ENCODE results near the gene EML3.
"Not testable (repeated sequence)": the region's sequence is repeated elsewhere in the genome, so short reads cannot be mapped to it uniquely, and the experiment has no call there.

EML3 gene

DNA sequence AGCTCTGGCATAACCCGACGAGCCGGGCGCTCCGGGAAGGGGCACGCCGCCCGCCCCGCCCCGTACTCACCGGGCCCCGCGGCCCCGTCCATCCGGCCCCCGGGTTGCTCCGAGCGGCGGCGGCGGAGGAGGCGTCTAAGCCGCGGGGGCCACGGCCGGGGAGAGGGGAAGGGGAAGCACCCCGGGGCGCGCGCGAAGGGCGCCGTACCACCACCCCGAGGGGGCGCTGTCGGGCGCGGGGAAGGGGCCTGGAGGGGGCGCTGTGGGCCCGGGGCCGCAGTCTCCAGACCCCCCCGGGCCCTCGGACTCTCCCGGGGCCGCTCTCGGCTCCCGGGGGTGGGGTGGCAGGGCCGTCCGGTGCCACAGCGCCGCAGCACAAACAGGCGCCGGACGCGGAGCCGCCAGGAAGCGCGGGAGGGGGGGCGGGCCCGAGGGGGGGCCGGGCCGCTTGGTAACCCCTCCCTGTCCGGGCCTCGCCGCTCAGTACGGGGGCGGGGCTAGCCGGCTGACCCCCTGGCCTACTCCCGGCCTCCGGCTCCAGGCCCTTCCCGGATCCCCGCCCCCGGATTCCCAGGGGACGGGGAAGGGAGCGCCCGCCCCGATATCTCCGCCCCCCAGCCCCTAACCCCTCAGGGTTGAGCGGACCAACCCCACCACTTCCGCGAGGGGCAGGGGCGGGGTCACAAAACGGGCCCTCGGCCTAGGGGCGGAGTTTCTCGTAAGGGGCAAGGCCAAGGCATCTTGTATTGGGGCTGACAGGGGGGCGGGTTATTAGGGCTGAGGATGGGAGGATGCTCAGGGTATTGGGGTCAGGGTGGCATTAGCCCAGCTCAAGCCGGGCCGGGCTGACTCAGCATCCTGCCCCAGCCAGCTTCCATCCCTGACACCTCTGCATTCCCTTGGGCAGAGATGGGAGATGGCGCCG, at the start of gene EML3, which contains the start of gene ROM1:
TSS of gene EML3 (minus strand) at position 410 of the 925 bp plus-strand sequence. CDS start at position 92, 318 bp downstream.
TSS of gene ROM1 (plus strand) at position 892 of the 925 bp plus-strand sequence. CDS start at position 917, 25 bp downstream.
- H3K27ac Mint-ChIP-seq (ENCODE audit: low read depth): peak within 1 kb of the TSS; percentile 98
- no peaks in the 10 kb centered on the region for H3K27me3 Mint-ChIP-seq
- H3K4me3 Mint-ChIP-seq: peak within 1 kb of the TSS; percentile 93
- ATAC-seq (replicated peaks; ENCODE audit: extremely low read depth, poor library complexity, severe bottlenecking): peak; percentile 76
- H3K4me1 Mint-ChIP-seq: peaks cover 39% of the 10 kb centered on the region
- no peaks in the 10 kb centered on the region for H3K9me3 Mint-ChIP-seq
- DNase-seq (ENCODE audit: low spot score in 2 of 2): peak; percentile 82 to 87
- H3K36me3 Mint-ChIP-seq (ENCODE audit: insufficient read depth): peaks cover 25% of the 10 kb centered on the region

GRCh38 chr11:62656796-62657429, 44.3 kb upstream of the EML3 start:
- H3K4me1 Mint-ChIP-seq: peaks cover 14% of the 10 kb centered on the region
- H3K27me3 Mint-ChIP-seq: no peaks in the 10 kb centered on the region
- peaks cover 29% of the 10 kb centered on the region for H3K36me3 Mint-ChIP-seq (ENCODE audit: insufficient read depth)
- H3K9me3 Mint-ChIP-seq: no peaks in the 10 kb centered on the region
- DNase-seq (ENCODE audit: low spot score in 2 of 2) (no peak), ATAC-seq (replicated peaks; ENCODE audit: extremely low read depth, poor library complexity, severe bottlenecking) (no peak)
- H3K4me3 Mint-ChIP-seq: no peak overlapping the region
- H3K27ac Mint-ChIP-seq (ENCODE audit: low read depth): no peak overlapping the region

- H3K27ac Mint-ChIP-seq (ENCODE audit: low read depth): peak overlapping the region; percentile 100
- H3K36me3 Mint-ChIP-seq (ENCODE audit: insufficient read depth): peaks cover 34% of the 10 kb centered on the region
- H3K27me3 Mint-ChIP-seq: no peaks in the 10 kb centered on the region
- H3K9me3 Mint-ChIP-seq: no peaks in the 10 kb centered on the region
- peak overlapping the region; percentile 93 for H3K4me3 Mint-ChIP-seq
- no peak for ATAC-seq (replicated peaks; ENCODE audit: extremely low read depth, poor library complexity, severe bottlenecking)
- DNase-seq (ENCODE audit: low spot score in 2 of 2): no peak
- peaks cover 17% of the 10 kb centered on the region for H3K4me1 Mint-ChIP-seq
These were observed 41.7 kb upstream of the EML3 start for GRCh38 chr11:62654297-62654696.

DNA sequence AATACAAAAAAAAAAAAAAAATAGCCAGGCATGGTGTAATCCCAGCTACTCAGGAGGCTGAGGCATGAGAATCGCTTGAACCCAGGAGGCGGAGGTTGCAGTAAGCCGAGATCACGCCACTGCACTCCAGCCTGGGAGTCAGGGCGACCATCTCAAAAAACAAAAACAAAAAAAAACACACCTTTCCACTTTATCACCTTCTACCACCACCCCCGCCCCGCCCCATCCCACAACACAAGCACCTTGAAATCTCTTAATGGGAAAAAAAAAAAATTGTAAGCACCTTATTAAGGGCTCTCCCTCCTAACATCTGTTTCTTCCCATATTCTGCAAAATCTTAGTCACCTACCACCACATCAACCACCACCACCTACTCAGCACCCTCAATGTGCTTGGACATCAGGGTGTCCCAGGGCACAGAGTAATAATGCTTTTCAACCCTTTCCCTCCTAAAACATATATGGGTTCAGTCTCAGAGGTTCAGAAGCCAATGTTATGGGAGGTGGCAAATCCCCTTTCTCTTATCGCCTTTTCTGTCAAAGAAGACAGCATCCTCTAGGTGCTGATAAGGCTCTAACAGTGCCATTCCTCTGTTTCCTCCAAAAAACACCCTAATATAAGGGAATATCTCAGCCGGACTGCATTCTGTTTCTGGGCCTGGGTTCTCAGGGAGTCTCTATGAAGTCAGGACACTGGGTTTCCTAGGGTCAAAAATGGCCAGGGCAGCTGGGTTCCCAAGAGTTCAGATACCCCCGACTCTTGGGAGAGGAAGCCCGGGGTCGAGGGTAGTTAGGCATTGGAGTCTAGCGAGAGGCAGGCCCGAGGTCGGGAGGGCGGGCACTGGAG, 39.8 kb upstream of the EML3 start:
- DNase-seq (ENCODE audit: low spot score in 2 of 2) (peak in 1 of 2 donors; percentile 23), ATAC-seq (replicated peaks; ENCODE audit: extremely low read depth, poor library complexity, severe bottlenecking) (peak; percentile 46)

DNA sequence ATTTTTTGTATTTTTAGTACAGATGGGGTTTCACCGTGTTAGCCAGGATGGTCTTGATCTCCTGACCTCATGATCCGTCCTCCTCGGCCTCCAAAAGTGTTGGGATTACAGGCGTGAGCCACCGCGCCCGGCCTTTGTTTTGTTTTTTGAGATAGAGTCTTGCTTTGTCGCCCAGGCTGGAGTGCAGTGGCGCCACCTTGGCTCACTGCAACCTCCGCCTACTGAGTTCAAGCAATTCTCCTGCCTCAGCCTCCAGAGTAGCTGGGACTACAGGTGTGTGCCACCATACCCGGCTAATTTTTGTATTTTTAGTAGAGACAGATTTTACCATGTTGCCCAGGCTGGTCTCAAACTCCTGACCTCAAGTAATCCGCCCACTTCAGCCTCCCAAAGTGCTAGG, 37.7 kb upstream of the EML3 start:
- H3K9me3 Mint-ChIP-seq; DNase-seq (ENCODE audit: low spot score in 2 of 2); H3K27ac Mint-ChIP-seq (ENCODE audit: low read depth); H3K27me3 Mint-ChIP-seq; H3K4me3 Mint-ChIP-seq; ATAC-seq (replicated peaks; ENCODE audit: extremely low read depth, poor library complexity, severe bottlenecking): not testable (repeated sequence)
- peaks cover 44% of the 10 kb centered on the region for H3K36me3 Mint-ChIP-seq (ENCODE audit: insufficient read depth)
- peaks cover 30% of the 10 kb centered on the region for H3K4me1 Mint-ChIP-seq

More for the DNA sequence above, 39.8 kb upstream of the EML3 start:
- Mint-ChIP-seq H3K4me3 (peak overlapping the region; percentile 93), H3K36me3 (ENCODE audit: insufficient read depth) (peaks cover 38% of the 10 kb centered on the region), H3K27ac (ENCODE audit: low read depth) (peak overlapping the region; percentile 100), H3K9me3 (no peaks in the 10 kb centered on the region), H3K4me1 (peaks cover 17% of the 10 kb centered on the region), H3K27me3 (no peaks in the 10 kb centered on the region)

DNA sequence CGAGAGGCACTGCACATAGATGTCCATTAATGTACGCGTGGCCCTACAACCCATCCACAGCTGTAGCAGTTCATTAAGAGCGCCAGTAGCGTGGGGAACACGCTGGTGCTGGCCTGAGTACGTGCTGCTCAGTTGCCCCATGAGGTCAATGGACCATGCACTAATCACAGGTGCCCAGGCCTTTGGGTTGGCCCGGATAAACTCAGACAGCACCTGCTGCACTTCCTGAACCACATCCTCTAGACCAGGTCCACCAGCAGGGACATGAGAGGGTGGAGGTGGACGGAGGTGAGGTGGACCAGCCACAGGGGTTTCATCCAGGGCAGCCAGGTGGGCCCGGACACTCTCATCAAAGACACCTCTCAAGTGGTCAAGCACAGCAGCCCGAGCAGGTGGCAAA, 36.9 kb upstream of the EML3 start:
- Mint-ChIP-seq H3K27ac (ENCODE audit: low read depth) (no peak overlapping the region), H3K4me1 (peaks cover 36% of the 10 kb centered on the region)

GRCh38 chr11:62648967-62649364, 36.4 kb upstream of the EML3 start:
- H3K36me3 Mint-ChIP-seq (ENCODE audit: insufficient read depth): peaks cover 36% of the 10 kb centered on the region
- peaks cover 36% of the 10 kb centered on the region for H3K4me1 Mint-ChIP-seq
- no peak overlapping the region for H3K4me3 Mint-ChIP-seq
- no peak for ATAC-seq (replicated peaks; ENCODE audit: extremely low read depth, poor library complexity, severe bottlenecking)
- H3K27ac Mint-ChIP-seq (ENCODE audit: low read depth): no peak overlapping the region
- H3K27me3 Mint-ChIP-seq: no peaks in the 10 kb centered on the region
- no peak for DNase-seq (ENCODE audit: low spot score in 2 of 2)
- no peaks in the 10 kb centered on the region for H3K9me3 Mint-ChIP-seq

More for the DNA sequence above, 36.9 kb upstream of the EML3 start:
- no peak for ATAC-seq (replicated peaks; ENCODE audit: extremely low read depth, poor library complexity, severe bottlenecking)
- no peak for DNase-seq (ENCODE audit: low spot score in 2 of 2)
- Mint-ChIP-seq H3K4me3 (no peak overlapping the region), H3K9me3 (no peaks in the 10 kb centered on the region), H3K36me3 (ENCODE audit: insufficient read depth) (peaks cover 39% of the 10 kb centered on the region), H3K27me3 (no peaks in the 10 kb centered on the region)

- H3K4me1 Mint-ChIP-seq: peaks cover 31% of the 10 kb centered on the region
- DNase-seq (ENCODE audit: low spot score in 2 of 2) (no peak), ATAC-seq (replicated peaks; ENCODE audit: extremely low read depth, poor library complexity, severe bottlenecking) (no peak)
- no peaks in the 10 kb centered on the region for H3K27me3 Mint-ChIP-seq
- H3K27ac Mint-ChIP-seq (ENCODE audit: low read depth): no peak overlapping the region
- peaks cover 33% of the 10 kb centered on the region for H3K36me3 Mint-ChIP-seq (ENCODE audit: insufficient read depth)
- no peaks in the 10 kb centered on the region for H3K9me3 Mint-ChIP-seq
- no peak overlapping the region for H3K4me3 Mint-ChIP-seq
These were observed 35.8 kb upstream of the EML3 start for GRCh38 chr11:62648185-62648966.

DNA sequence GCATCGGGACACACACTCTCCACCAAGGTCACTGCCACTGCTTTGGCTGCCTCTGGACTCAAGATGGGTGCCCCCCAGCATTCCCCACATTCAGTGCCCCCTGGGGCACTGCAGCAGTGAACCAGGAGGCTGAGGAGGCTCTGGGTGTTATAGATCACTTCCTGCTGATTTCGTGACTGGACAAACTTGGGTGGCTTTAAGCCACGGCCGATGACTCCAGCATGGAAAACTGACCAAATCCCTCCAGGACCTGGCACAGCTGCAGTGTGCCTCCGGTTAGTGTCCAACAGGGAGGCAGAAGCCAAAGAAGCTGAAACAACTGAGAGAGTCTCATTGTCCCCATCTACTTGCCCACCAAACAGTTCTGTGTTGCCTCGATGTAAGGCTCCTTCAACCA, 35.0 kb upstream of the EML3 start:
- Mint-ChIP-seq H3K27me3 (no peaks in the 10 kb centered on the region), H3K36me3 (ENCODE audit: insufficient read depth) (peaks cover 29% of the 10 kb centered on the region), H3K4me1 (peaks cover 29% of the 10 kb centered on the region), H3K27ac (ENCODE audit: low read depth) (no peak overlapping the region), H3K9me3 (no peaks in the 10 kb centered on the region), H3K4me3 (no peak overlapping the region)
- ATAC-seq (replicated peaks; ENCODE audit: extremely low read depth, poor library complexity, severe bottlenecking) (no peak), DNase-seq (ENCODE audit: low spot score in 2 of 2) (no peak)

- H3K36me3 Mint-ChIP-seq (ENCODE audit: insufficient read depth): peaks cover 26% of the 10 kb centered on the region
- no peaks in the 10 kb centered on the region for H3K9me3 Mint-ChIP-seq
- H3K27ac Mint-ChIP-seq (ENCODE audit: low read depth): peak overlapping the region; percentile 88
- H3K4me3 Mint-ChIP-seq: peak overlapping the region; percentile 90
- DNase-seq (ENCODE audit: low spot score in 2 of 2) (no peak), ATAC-seq (replicated peaks; ENCODE audit: extremely low read depth, poor library complexity, severe bottlenecking) (no peak)
- no peaks in the 10 kb centered on the region for H3K27me3 Mint-ChIP-seq
- peaks cover 23% of the 10 kb centered on the region for H3K4me1 Mint-ChIP-seq
These were observed 34.4 kb upstream of the EML3 start for GRCh38 chr11:62646825-62647608.
